ENCODE measurements around the gene MAP1LC3A.

MAP1LC3A gene

DNA sequence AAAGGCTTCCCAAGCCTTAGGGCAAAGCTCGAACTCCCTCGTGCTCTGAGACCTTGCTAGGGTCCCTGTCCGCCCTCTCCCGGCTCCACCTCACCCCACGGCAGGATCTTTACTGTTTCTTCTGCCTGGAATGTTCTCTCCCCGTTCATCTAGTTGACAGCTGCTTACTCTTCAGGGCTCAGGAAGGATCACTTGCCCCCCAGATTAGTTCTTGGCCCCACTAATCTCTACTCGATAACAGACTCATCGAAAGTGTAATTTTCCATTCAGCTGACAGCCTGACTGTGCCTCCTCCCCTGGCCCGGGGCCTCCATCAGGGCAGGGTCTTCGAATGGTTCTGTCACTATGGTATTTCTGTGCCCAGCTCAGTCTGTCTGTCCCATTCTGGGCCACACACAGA, 3.1 kb downstream of the MAP1LC3A start:
- no peak for TF ChIP-seq POLR2A (IDR thresholded peaks at IDR 0.05; ENCODE audit: low read depth, low read length)
- no peak for TF ChIP-seq SPI1 (IDR thresholded peaks at IDR 0.05; ENCODE audit: low read depth, low read length)
- TF ChIP-seq TAF1 (IDR thresholded peaks at IDR 0.05; ENCODE audit: low read depth, low read length) = no peak
- no peak for DNase-seq (ENCODE audit: insufficient read length, low spot score)
- FAIRE-seq = no peak

DNA sequence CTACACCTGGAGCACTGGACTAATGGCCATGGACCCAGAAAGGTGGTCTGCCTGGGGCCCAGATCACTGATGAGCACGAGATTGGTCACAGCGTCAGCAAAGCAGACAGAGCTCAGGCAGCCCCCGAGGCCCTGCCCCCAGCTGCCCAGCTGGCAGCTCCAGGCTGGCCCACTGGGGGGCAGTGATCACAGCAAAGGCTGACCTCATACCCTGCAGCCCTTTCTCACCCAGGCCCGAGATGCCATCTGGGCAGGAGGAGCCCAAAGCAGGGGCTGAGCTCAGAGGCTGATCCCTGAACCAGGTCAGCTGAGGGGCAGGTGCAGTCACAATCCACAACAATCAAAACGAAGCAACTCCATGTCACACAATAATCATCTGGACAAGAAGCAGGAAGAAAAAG, 4.1 kb downstream of the MAP1LC3A start:
- FAIRE-seq = no peak
- TF ChIP-seq POLR2AphosphoS5 (IDR thresholded peaks at IDR 0.05; ENCODE audit: low read depth, low read length) = no peak
- no peak for TF ChIP-seq SPI1 (IDR thresholded peaks at IDR 0.05; ENCODE audit: low read depth, low read length)
- TF ChIP-seq TAF1 (IDR thresholded peaks at IDR 0.05; ENCODE audit: low read depth, low read length) = no peak
- no peak for TF ChIP-seq POU2F2 (IDR thresholded peaks at IDR 0.05; ENCODE audit: low read depth, low read length)
- TF ChIP-seq POLR2A (IDR thresholded peaks at IDR 0.05; ENCODE audit: low read depth, low read length) = no peak
- TF ChIP-seq PAX5 (IDR thresholded peaks at IDR 0.05; ENCODE audit: insufficient read depth, low read length, severe bottlenecking) = no peak
- DNase-seq (ENCODE audit: insufficient read length, low spot score) = no peak

DNA sequence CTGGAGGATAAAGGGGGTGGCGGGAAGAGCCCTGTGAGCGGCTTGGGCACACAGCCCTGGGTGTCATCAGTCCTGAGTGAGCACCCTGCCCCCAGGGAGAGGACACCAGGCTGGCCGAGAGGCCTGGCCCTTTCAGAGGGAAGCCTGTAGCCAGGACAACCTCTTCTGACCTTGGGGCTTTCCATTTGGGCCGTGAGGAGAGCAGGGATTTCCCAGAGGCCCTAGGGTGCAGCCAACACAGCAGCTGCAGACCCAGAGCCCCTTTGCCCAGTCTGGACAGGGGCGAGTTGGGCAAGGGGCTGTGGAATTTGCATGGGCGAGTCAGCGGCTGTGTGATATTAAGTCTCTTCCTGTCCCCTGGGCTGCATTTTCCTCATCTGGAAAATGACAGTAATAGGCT, 6.3 kb downstream of the MAP1LC3A start:
- DNase-seq (ENCODE audit: insufficient read length, low spot score) (no peak), FAIRE-seq (no peak)
- TF ChIP-seq POU2F2 (IDR thresholded peaks at IDR 0.05; ENCODE audit: low read depth, low read length) (no peak), PAX5 (IDR thresholded peaks at IDR 0.05; ENCODE audit: insufficient read depth, low read length, severe bottlenecking) (no peak), POLR2A (IDR thresholded peaks at IDR 0.05; ENCODE audit: low read depth, low read length) (no peak), SPI1 (IDR thresholded peaks at IDR 0.05; ENCODE audit: low read depth, low read length) (no peak), POLR2AphosphoS5 (IDR thresholded peaks at IDR 0.05; ENCODE audit: low read depth, low read length) (no peak), TAF1 (IDR thresholded peaks at IDR 0.05; ENCODE audit: low read depth, low read length) (no peak)

DNA sequence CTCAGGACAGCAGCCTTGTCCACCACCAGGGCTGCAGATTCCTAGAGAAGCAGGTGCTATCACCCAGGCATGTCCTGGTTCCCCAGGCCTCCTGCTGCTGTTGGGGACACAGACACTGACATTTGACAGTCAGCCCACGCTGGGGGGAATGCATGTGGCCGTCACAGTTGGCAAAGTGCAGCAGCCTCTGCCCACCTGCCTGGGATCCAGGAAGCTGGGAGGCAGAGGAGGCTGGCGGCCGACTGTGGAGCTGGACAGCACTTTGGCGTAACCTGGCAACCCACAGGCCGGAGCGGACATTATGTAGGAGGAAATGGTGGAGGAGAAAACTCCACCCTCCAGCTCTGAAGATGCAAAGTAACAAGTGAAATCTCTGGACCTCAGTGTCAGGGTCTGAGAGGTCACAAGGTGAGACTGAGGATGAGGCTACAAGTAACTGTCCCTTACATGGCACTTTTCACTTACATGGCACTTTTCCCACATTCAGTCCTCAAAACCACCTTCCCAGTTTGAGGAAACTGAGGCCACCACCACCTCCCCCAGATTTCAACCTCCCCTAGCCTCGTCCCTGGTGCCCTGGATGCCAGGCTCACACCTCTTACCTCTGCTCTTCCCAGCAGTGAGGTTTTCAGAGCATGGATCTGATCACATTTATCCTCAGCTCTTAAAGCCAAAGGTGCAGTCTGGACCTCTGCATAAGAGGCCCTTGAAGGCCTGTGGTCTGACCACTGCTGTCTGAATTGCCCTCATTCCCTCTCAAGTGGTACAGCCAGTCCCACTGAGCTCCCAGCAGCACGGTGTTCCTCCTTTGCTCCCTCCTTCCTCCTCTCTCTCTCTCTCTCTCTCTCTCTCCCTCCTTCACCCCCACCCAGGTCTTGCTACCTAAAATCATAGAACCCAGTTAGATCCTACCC, 8.7 kb downstream of the MAP1LC3A start:
- DNase-seq (ENCODE audit: insufficient read length, low spot score) (no peak), FAIRE-seq (no peak)
- TF ChIP-seq PAX5 (IDR thresholded peaks at IDR 0.05; ENCODE audit: insufficient read depth, low read length, severe bottlenecking) (no peak), TAF1 (IDR thresholded peaks at IDR 0.05; ENCODE audit: low read depth, low read length) (no peak), POLR2AphosphoS5 (IDR thresholded peaks at IDR 0.05; ENCODE audit: low read depth, low read length) (no peak), POLR2A (IDR thresholded peaks at IDR 0.05; ENCODE audit: low read depth, low read length) (no peak), SPI1 (IDR thresholded peaks at IDR 0.05; ENCODE audit: low read depth, low read length) (no peak), POU2F2 (IDR thresholded peaks at IDR 0.05; ENCODE audit: low read depth, low read length) (no peak)

DNA sequence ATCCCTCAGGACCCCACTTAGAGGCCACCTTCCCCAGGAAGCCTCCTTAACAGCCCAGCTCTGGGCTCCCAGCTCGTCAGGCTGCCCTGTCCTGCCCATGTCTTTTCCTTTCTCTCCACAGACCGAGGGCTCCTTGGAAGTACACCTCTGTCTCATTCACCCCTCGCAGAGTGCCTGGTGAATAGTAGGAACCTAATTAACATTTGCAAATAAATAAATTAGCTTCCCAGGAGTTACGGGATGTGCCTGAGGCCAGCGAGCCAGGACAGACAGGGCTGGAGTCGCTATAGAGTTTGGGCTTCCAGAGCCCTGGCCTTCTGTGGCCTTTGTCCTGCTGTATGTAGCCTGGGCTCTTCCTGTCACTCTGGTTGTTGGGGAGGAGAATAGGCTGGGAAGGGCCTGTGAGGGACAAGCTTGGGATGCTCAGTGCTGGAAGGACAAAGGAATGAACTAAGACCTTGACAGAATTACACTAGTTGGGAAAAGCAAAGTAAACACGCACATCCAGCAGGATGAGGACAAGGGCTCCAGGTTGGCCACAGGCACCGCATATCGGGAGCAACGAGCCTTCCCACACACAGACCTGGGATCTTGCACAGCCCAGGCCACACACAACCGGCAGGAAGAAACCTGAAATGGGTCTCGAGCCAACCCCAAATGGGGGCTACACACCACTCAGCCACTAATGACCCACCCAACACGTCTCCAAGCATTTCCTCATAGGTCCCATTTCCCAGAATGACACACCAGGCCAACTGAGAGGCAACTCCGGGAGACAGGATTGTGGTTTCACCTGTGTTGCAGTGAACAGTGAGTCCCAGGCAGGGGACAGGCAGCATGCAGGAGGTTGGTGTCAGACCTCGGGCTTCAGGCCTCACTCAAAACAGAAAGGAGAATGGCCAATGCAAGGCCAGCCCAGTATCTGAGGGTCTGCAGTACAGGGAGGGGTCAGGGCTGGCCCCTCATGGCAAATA, 9.7 kb downstream of the MAP1LC3A start:
- DNase-seq (ENCODE audit: insufficient read length, low spot score) (no peak), FAIRE-seq (no peak)
- TF ChIP-seq POLR2AphosphoS5 (IDR thresholded peaks at IDR 0.05; ENCODE audit: low read depth, low read length) = no peak
- TF ChIP-seq PAX5 (IDR thresholded peaks at IDR 0.05; ENCODE audit: insufficient read depth, low read length, severe bottlenecking) = no peak

GRCh38 chr20:34569598-34569997, 11.1 kb downstream of the MAP1LC3A start:
- DNase-seq (ENCODE audit: insufficient read length, low spot score) (no peak), FAIRE-seq (no peak)
- TF ChIP-seq TAF1 (IDR thresholded peaks at IDR 0.05; ENCODE audit: low read depth, low read length) = no peak

DNA sequence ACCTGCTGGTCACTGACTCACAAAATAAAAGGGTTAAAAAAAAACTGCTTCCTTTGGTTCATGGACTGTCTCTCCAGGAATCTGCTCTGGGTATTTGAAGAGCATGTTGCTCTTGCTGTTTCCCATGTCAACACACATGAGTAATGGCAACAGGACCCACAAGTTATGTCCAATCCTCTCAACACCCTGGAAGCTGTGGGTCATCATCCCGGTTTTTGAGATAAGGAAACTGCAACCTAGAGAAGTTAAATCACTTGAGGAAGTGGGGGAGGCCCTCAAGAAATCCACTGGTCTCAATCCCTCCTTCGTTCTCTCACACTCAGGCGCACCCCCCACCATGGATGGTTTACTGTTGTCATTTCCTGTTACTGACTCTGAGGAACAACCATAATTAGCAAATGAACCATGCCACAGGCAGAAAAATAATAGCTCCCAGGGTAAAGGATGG, 12.4 kb downstream of the MAP1LC3A start:
- TF ChIP-seq POLR2AphosphoS5 (IDR thresholded peaks at IDR 0.05; ENCODE audit: low read depth, low read length) (no peak), POLR2A (IDR thresholded peaks at IDR 0.05; ENCODE audit: low read depth, low read length) (no peak), POU2F2 (IDR thresholded peaks at IDR 0.05; ENCODE audit: low read depth, low read length) (no peak), PAX5 (IDR thresholded peaks at IDR 0.05; ENCODE audit: insufficient read depth, low read length, severe bottlenecking) (no peak), TAF1 (IDR thresholded peaks at IDR 0.05; ENCODE audit: low read depth, low read length) (no peak), SPI1 (IDR thresholded peaks at IDR 0.05; ENCODE audit: low read depth, low read length) (no peak)
- FAIRE-seq (no peak), DNase-seq (ENCODE audit: insufficient read length, low spot score) (no peak)

DNA sequence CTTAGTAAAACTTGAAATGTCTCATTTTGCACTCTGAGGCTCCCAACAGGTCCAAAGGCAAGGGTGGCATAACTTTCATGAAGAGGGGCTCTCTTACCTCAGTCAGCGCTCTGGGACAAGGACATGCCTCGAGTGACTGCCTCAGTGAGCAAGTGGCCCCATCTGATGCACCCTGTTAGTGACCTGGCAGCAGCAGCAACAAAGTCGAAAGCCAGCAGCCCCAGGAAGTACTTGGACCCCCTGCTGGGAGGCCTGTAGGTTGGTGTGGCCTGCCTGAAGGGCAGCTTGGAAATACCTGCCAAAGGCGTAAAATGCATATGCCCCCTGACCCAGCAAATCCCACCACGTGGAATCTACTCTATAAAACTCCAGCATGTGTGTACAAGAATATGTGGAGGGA, 13.2 kb downstream of the MAP1LC3A start:
- DNase-seq (ENCODE audit: insufficient read length, low spot score) = no peak
- FAIRE-seq = no peak
- TF ChIP-seq POU2F2 (IDR thresholded peaks at IDR 0.05; ENCODE audit: low read depth, low read length) (no peak), POLR2AphosphoS5 (IDR thresholded peaks at IDR 0.05; ENCODE audit: low read depth, low read length) (no peak), SPI1 (IDR thresholded peaks at IDR 0.05; ENCODE audit: low read depth, low read length) (no peak), PAX5 (IDR thresholded peaks at IDR 0.05; ENCODE audit: insufficient read depth, low read length, severe bottlenecking) (no peak), POLR2A (IDR thresholded peaks at IDR 0.05; ENCODE audit: low read depth, low read length) (no peak), TAF1 (IDR thresholded peaks at IDR 0.05; ENCODE audit: low read depth, low read length) (no peak)

GRCh38 chr20:34573541-34574300, 15.2 kb downstream of the MAP1LC3A start:
- DNase-seq (ENCODE audit: insufficient read length, low spot score) (no peak), FAIRE-seq (no peak)
- TF ChIP-seq SPI1 (IDR thresholded peaks at IDR 0.05; ENCODE audit: low read depth, low read length) (no peak), POU2F2 (IDR thresholded peaks at IDR 0.05; ENCODE audit: low read depth, low read length) (no peak), PAX5 (IDR thresholded peaks at IDR 0.05; ENCODE audit: insufficient read depth, low read length, severe bottlenecking) (no peak), TAF1 (IDR thresholded peaks at IDR 0.05; ENCODE audit: low read depth, low read length) (no peak), POLR2A (IDR thresholded peaks at IDR 0.05; ENCODE audit: low read depth, low read length) (no peak), POLR2AphosphoS5 (IDR thresholded peaks at IDR 0.05; ENCODE audit: low read depth, low read length) (no peak)
